Epithelial cell of proximal tubule (primary cell): ENCODE results near the gene ZDHHC13. TPM values are rescaled to one million over a fixed set of nuclear protein-coding genes. Genes with fewer than 3 reads are reported as not detected.

Source experiments
- DNase-seq: peaks from one replicate; pipeline ENCODE4 v3.0.0-alpha.2; 2011; ENCODE audit warnings: low read depth
- H3K4me3 ChIP-seq: 2 replicates; pipeline ENCODE4 v1.5.1; 2011; ENCODE audit warnings: low read depth, mild to moderate bottlenecking, low read length
- total RNA-seq: library from RNA; depleted of rRNA; stranded (reverse); fragments of >200 nt; gene quantifications from 2 replicates; pipeline ENCODE4 v1.2.3, GENCODE V29; 2015
- TF ChIP-seq, protein P1 (sequence below): conservative IDR thresholded peaks from 2 replicates; pipeline ENCODE4 v1.5.1; 2012; ENCODE audit warnings: low read depth, mild to moderate bottlenecking, low read length

Gene ZDHHC13
- total RNA-seq, 1 donor from 2014 or later: 22.0 TPM

GRCh38 chr11:19191530-19192169 is 74.7 kb downstream of the ZDHHC13 start:
- TF ChIP-seq, protein P1, sequence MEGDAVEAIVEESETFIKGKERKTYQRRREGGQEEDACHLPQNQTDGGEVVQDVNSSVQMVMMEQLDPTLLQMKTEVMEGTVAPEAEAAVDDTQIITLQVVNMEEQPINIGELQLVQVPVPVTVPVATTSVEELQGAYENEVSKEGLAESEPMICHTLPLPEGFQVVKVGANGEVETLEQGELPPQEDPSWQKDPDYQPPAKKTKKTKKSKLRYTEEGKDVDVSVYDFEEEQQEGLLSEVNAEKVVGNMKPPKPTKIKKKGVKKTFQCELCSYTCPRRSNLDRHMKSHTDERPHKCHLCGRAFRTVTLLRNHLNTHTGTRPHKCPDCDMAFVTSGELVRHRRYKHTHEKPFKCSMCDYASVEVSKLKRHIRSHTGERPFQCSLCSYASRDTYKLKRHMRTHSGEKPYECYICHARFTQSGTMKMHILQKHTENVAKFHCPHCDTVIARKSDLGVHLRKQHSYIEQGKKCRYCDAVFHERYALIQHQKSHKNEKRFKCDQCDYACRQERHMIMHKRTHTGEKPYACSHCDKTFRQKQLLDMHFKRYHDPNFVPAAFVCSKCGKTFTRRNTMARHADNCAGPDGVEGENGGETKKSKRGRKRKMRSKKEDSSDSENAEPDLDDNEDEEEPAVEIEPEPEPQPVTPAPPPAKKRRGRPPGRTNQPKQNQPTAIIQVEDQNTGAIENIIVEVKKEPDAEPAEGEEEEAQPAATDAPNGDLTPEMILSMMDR: no peak
- no peak for DNase-seq
- H3K4me3 ChIP-seq: no peak overlapping the region

DNA sequence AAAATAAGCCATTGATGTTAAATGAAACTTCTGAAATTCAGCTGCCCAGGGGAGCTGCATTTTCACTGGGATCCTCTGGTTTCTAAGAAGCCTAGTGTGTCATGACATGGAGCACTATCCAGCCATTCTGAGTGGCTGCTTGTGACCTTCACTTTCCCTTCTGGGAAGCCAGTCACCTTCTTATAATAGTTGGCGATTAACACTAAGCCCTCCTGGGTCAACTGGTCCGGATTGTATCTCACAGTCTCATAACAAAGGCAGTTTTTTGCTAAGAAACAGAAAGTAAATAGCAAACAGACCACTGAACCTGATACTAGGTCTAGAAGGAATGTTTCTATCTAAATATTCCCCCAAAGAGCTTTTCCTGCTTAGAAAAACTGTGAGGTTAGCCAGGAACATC is 76.9 kb downstream of the ZDHHC13 start:
- TF ChIP-seq, protein P1: no peak
- DNase-seq: no peak
- H3K4me3 ChIP-seq: no peak overlapping the region

- no peak for DNase-seq
- H3K4me3 ChIP-seq: no peak overlapping the region
- TF ChIP-seq, protein P1: no peak
Observed at GRCh38 chr11:19194620-19195308, 77.8 kb downstream of the ZDHHC13 start.

GRCh38 chr11:19196432-19196831 is 79.5 kb downstream of the ZDHHC13 start:
- no peak for DNase-seq
- no peak overlapping the region for H3K4me3 ChIP-seq
- TF ChIP-seq, protein P1: no peak

DNA sequence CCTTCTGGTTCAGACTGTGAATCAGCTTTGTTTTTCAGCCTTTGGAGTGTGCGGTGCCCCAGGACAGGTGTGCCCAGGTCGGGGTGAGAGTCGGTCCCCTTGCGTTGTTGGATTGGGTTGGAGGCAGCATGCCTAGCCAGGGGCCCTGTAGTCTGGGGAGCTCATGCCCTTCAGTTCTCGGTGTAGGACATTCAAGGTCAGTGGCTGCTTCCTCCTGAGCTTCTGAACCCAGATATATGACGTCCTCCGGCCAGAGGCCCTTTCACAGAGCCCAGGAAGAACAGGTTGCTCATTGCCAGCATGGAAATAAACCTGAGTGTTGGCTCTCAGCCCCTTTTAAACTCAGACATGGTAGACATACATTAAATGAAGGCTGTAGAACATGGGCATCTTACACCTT is 82.1 kb downstream of the ZDHHC13 start:
- DNase-seq: no peak
- no peak overlapping the region for H3K4me3 ChIP-seq
- TF ChIP-seq, protein P1: no peak

GRCh38 chr11:19199771-19200170 is 82.8 kb downstream of the ZDHHC13 start:
- no peak for DNase-seq
- TF ChIP-seq, protein P1: no peak

More at GRCh38 chr11:19199771-19200170, 82.8 kb downstream of the ZDHHC13 start:
- no peak overlapping the region for H3K4me3 ChIP-seq
